ENCODE results near the gene SULT1A1. TPM values are rescaled to one million over a fixed set of nuclear protein-coding genes. Genes with fewer than 3 reads are reported as not detected.
A peak's percentile ranks its signal among the peaks of the same experiment; 100 is the strongest.
"Not testable (repeated sequence)": the region's sequence is repeated elsewhere in the genome, so short reads cannot be mapped to it uniquely, and the experiment has no call there.

SULT1A1 gene
- total and polyA plus RNA-seq, 4 donors: 5.0 to 43.8 (median 18.3) TPM

DNA sequence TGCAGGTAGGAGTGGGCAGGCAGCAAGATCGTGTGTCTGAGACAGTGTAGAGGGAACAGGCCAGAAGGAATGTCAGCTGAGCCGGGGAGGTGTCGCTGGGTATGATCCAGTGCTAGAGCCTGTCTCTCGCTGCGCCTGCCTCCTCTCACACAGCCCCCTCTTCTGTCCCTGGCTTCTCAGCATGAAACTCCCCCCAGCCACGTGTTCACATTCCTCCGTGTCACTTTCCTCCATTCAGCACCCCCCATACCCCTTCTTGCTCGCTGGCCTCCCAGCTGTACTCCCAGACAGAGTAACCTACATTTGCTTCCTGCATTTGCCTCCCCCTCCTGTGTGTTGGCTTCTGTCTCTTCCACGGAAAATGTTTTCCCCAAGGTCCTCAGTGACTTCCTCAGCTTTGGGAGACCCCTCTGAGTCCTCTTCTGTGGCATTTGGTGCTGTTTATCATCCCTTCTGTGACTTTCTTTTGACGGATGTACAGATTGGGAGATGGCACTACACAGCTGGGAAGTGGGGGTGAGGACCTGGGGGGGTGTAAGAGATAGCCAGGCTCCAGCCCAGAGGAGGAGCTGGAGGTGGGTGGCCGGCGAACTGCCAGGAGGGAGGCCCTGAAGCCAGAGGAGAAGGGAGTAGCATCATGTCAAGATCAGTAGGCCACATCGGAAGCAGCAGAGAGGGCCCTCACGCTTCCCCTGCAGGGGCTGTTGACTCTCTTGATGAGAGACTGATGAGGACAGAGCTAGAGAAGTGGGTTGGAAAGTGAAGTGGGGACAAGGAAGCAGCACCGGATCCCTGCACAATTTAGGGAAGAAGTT is 36.9 kb downstream of the SULT1A1 start:
- H3K36me3 ChIP-seq (ENCODE audit: control insufficient read depth in 1 of 2, insufficient read depth in 2 of 2, low read length in 1 of 2): no peaks in the 10 kb centered on the region
- DNase-seq: no peak
- intact Hi-C loops (cut with DNase I): no loop called here
- peak; percentile 47 for ATAC-seq (ENCODE audit: low FRiP score)
- H3K4me1 ChIP-seq (ENCODE audit: control insufficient read depth in 1 of 2, insufficient read depth in 2 of 2, low read length in 2 of 2): no peaks in the 10 kb centered on the region
- no peaks in the 10 kb centered on the region for H3K9me3 ChIP-seq (ENCODE audit: control insufficient read depth, low read length)
- H3K4me3 ChIP-seq (ENCODE audit: low read length in 2 of 2): no peak overlapping the region
- no peak overlapping the region for H3K27ac ChIP-seq (ENCODE audit: low read depth in 1 of 2, low read length in 2 of 2)
- no peaks in the 10 kb centered on the region for H3K27me3 ChIP-seq (ENCODE audit: control insufficient read depth in 1 of 2, insufficient read depth in 2 of 2, low read length in 1 of 2)
- 67% methylated on average over 15 of the region's 15 CpGs for WGBS, 2 donors

DNA sequence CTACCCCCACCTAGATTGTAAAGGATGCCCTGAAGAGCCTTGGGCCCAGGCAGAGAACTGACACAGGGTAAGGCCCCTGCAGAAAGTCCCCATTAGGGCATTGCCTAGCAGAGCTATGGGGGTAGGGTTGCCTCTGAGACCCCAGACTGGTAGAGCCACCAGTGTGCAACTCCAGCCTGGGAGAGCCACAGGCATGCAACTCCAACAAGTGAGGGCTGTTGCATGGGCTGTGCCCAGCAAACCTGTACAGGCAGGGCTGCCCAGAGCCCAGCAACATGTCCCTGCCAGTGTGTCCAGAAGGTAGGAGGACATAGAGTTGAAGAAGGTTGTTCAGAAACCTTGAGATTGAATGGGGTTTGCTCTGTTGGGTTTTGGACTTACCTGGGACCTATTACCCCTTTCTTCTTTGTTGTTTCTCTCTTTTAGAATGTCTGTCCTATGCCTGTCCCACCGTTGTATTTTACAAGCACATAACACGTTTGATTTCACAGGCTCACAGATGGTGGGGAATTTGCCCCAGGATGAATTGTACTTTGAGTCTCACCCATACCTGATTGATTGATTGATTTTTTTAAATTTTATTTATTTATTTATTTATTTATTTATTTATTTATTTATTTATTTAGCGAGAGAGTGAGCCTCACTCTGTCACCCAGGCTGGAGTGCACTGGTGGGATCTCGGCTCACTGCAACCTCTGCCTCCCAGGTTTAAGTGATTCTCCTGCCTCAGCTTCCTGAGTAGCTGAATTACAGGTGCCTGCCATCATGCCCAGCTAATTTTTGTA is 39.7 kb downstream of the SULT1A1 start:
- H3K36me3 ChIP-seq (ENCODE audit: control insufficient read depth in 1 of 2, insufficient read depth in 2 of 2, low read length in 1 of 2): no peaks in the 10 kb centered on the region
- intact Hi-C loops (cut with DNase I): no loop called here
- DNase-seq (no peak), ATAC-seq (ENCODE audit: low FRiP score) (no peak)
- H3K9me3 ChIP-seq (ENCODE audit: control insufficient read depth, low read length): no peaks in the 10 kb centered on the region
- no peaks in the 10 kb centered on the region for H3K4me1 ChIP-seq (ENCODE audit: control insufficient read depth in 1 of 2, insufficient read depth in 2 of 2, low read length in 2 of 2)
- 95 to 100% methylated on average over 4 of the region's 4 CpGs for WGBS, 2 donors
- H3K27me3 ChIP-seq (ENCODE audit: control insufficient read depth in 1 of 2, insufficient read depth in 2 of 2, low read length in 1 of 2): no peaks in the 10 kb centered on the region
- H3K27ac ChIP-seq (ENCODE audit: low read depth in 1 of 2, low read length in 2 of 2): no peak overlapping the region
- H3K4me3 ChIP-seq (ENCODE audit: low read length in 2 of 2): no peak overlapping the region

DNA sequence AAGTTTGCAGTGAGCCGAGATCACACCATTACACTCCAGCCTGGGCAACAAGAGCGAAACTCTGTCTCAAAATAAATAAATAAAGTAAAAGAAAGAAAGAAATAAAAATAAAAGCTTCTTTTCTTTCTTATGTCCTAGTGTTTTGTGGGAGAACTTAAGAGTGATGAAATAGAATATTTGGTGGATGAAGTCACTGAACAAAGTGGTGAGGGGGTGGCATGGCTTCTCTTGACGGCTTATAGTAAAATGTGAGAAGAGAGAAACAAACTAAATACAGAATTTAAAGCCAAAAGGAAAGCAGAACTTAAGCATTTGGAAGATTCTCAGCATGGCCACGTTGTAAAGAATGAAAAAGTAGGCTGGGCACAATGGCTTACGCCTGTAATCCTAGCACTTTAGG is 40.8 kb downstream of the SULT1A1 start:
- no peaks in the 10 kb centered on the region for H3K9me3 ChIP-seq (ENCODE audit: control insufficient read depth, low read length)
- ATAC-seq (ENCODE audit: low FRiP score): no peak
- H3K4me1 ChIP-seq (ENCODE audit: control insufficient read depth in 1 of 2, insufficient read depth in 2 of 2, low read length in 2 of 2): no peaks in the 10 kb centered on the region
- H3K36me3 ChIP-seq (ENCODE audit: control insufficient read depth in 1 of 2, insufficient read depth in 2 of 2, low read length in 1 of 2): no peaks in the 10 kb centered on the region
- no peak overlapping the region for H3K4me3 ChIP-seq (ENCODE audit: low read length in 2 of 2)
- no peak overlapping the region for H3K27ac ChIP-seq (ENCODE audit: low read depth in 1 of 2, low read length in 2 of 2)
- DNase-seq: no peak
- WGBS, 2 donors: 74 to 79% methylated on average over 5 of the region's 5 CpGs
- intact Hi-C loops (cut with DNase I): no loop called here
- no peaks in the 10 kb centered on the region for H3K27me3 ChIP-seq (ENCODE audit: control insufficient read depth in 1 of 2, insufficient read depth in 2 of 2, low read length in 1 of 2)

DNA sequence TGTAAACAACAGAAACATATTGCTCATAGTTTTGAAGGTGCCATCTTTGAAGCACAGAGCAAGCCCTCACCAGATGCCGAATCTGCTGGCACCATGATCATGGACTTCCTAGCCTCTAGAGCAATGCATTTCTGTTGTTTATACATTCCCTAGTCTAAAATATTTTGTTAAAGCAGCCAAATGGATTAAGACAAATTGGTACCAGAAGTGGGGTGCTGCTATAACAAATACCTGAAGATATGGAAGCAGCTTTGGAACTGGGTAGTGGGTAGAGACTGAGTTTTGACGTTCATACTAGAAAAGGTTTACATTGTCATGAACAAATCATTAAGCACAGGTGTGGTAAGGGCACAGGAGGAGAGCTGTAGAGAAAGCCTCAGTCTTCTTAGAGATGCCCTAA is 42.6 kb downstream of the SULT1A1 start:
- 95 to 98% methylated on average over 2 of the region's 2 CpGs for WGBS, 2 donors
- no peak overlapping the region for H3K27ac ChIP-seq (ENCODE audit: low read depth in 1 of 2, low read length in 2 of 2)
- no peak for ATAC-seq (ENCODE audit: low FRiP score)
- H3K4me1 ChIP-seq (ENCODE audit: control insufficient read depth in 1 of 2, insufficient read depth in 2 of 2, low read length in 2 of 2): no peaks in the 10 kb centered on the region
- H3K4me3 ChIP-seq (ENCODE audit: low read length in 2 of 2): no peak overlapping the region
- intact Hi-C loops (cut with DNase I): no loop called here
- H3K27me3 ChIP-seq (ENCODE audit: control insufficient read depth in 1 of 2, insufficient read depth in 2 of 2, low read length in 1 of 2): no peaks in the 10 kb centered on the region
- H3K36me3 ChIP-seq (ENCODE audit: control insufficient read depth in 1 of 2, insufficient read depth in 2 of 2, low read length in 1 of 2): peaks cover 0 to 3% of the 10 kb centered on the region in 2 donors
- DNase-seq: no peak
- no peaks in the 10 kb centered on the region for H3K9me3 ChIP-seq (ENCODE audit: control insufficient read depth, low read length)

DNA sequence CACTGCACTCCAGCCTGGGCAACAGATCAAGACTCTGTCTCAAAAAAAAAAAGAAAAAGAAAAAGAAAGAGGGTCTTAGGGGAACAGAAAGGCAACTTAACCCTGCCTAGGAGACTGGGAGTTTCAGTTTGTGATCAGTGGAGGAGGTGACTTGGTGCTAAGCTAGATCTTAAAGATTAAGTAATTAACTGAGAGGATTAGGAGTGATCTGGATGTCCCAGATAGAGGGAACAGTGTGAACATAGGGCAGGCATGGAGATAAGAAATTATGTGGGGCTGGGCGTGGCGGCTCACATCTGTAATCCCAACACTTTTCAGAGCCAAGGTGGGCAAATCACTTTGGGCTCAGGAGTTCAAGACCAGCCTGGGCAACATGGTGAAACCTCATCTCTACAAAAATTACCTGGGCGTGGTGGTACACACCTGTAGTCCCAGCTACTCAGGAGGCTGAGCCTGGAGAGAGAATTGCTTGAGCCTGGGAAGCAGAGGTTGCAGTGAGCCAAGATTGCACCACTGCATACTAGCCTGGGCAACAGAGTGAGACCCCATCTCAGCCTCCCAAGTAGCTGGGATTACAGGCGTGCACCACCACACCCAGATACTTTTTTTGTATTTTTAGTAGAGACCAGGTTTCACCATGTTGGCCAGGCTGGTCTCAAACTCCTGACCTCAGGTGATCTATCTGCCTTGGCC is 43.5 kb downstream of the SULT1A1 start:
- WGBS, 2 donors: 96 to 99% methylated on average over 4 of the region's 4 CpGs
- H3K4me3 ChIP-seq (ENCODE audit: low read length in 2 of 2); H3K4me1 ChIP-seq (ENCODE audit: control insufficient read depth in 1 of 2, insufficient read depth in 2 of 2, low read length in 2 of 2); H3K9me3 ChIP-seq (ENCODE audit: control insufficient read depth, low read length); intact Hi-C loops (cut with DNase I); ATAC-seq (ENCODE audit: low FRiP score); H3K27me3 ChIP-seq (ENCODE audit: control insufficient read depth in 1 of 2, insufficient read depth in 2 of 2, low read length in 1 of 2); DNase-seq; H3K27ac ChIP-seq (ENCODE audit: low read depth in 1 of 2, low read length in 2 of 2); H3K36me3 ChIP-seq (ENCODE audit: control insufficient read depth in 1 of 2, insufficient read depth in 2 of 2, low read length in 1 of 2): not testable (repeated sequence)

DNA sequence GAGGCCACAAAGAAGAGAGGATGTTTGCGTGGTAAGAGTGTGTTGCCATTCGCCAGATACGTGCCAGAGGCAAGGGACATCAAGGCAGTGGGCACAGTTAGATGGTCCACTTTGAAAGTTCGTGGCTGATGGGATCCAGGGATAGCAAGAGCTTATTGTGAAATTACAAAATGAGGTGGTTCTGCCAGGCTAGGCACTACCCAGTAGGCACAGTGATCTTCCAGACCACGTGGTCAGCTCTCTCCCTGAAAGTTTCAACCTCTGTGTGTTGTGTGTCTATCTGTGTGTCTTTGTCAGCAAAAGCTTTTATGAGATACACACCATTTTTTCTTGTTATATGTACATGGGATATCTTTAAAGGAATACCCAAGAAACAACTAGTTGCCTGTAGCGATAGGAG is 46.6 kb downstream of the SULT1A1 start:
- ATAC-seq (ENCODE audit: low FRiP score): no peak
- Histone ChIP-seq H3K36me3 (ENCODE audit: control insufficient read depth in 1 of 2, insufficient read depth in 2 of 2, low read length in 1 of 2) (peaks cover 0 to 3% of the 10 kb centered on the region in 2 donors), H3K27me3 (ENCODE audit: control insufficient read depth in 1 of 2, insufficient read depth in 2 of 2, low read length in 1 of 2) (no peaks in the 10 kb centered on the region), H3K4me1 (ENCODE audit: control insufficient read depth in 1 of 2, insufficient read depth in 2 of 2, low read length in 2 of 2) (no peaks in the 10 kb centered on the region), H3K27ac (ENCODE audit: low read depth in 1 of 2, low read length in 2 of 2) (no peak overlapping the region), H3K4me3 (ENCODE audit: low read length in 2 of 2) (no peak overlapping the region), H3K9me3 (ENCODE audit: control insufficient read depth, low read length) (no peaks in the 10 kb centered on the region)
- no peak for DNase-seq
- intact Hi-C loops (cut with DNase I): no loop called here
- 92 to 95% methylated on average over 6 of the region's 6 CpGs for WGBS, 2 donors

DNA sequence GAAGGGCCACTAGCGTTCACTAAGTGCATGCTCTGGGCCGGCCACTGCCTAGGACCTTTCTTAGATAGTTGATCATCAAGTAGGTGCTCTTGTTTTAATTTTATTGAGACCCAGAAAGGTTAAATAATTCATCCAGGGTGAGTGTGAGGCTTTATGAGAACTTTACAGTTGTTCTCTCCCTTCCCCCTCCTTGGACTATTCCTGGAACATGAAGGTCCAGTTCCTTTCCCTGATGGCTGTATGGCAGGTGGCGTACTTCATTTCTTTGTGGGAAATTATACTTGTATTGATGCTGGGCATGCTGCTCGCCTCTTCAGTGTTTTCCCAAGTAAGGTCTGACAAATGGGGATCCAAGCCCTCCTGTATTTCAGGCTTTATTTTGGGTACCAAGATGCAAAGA is 47.6 kb downstream of the SULT1A1 start:
- H3K27ac ChIP-seq (ENCODE audit: low read depth in 1 of 2, low read length in 2 of 2): no peak overlapping the region
- ATAC-seq (ENCODE audit: low FRiP score) (no peak), DNase-seq (no peak)
- intact Hi-C loops (cut with DNase I): no loop called here
- H3K27me3 ChIP-seq (ENCODE audit: control insufficient read depth in 1 of 2, insufficient read depth in 2 of 2, low read length in 1 of 2): no peaks in the 10 kb centered on the region
- H3K4me1 ChIP-seq (ENCODE audit: control insufficient read depth in 1 of 2, insufficient read depth in 2 of 2, low read length in 2 of 2): no peaks in the 10 kb centered on the region
- no peak overlapping the region for H3K4me3 ChIP-seq (ENCODE audit: low read length in 2 of 2)
- no peaks in the 10 kb centered on the region for H3K9me3 ChIP-seq (ENCODE audit: control insufficient read depth, low read length)
- 83 to 86% methylated on average over 4 of the region's 4 CpGs for WGBS, 2 donors
- peaks cover 0 to 3% of the 10 kb centered on the region in 2 donors for H3K36me3 ChIP-seq (ENCODE audit: control insufficient read depth in 1 of 2, insufficient read depth in 2 of 2, low read length in 1 of 2)

DNA sequence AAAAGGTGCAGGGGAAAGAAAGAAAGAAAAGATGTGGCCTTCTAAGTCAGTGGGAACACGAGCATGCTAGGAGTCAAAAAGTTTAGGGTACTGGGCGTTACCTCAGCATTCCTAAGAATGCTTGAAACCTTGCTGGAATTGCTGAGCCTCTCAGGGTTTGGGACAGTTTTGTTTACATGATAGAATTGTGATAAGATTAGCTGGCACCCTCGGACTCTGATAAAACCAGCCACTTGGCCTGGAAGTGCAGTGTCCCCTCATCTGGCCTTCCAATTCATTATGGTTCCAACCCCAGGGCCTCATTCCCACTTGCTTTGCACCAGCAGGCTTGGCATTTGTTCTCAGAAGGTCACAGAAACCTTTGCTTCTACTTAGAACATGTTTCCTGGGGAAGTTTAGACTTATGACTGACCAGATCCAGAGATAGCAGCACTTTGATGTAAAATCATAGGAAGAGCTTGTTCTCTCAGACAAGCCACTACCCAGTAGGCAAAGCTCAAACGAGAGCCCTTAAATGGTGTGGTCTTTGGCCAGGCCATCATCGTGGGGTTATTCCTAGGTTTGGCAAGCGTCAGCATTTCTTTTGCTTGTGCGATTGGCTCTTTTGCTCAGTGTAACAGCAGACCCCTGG is 48.2 kb downstream of the SULT1A1 start:
- Histone ChIP-seq H3K9me3 (ENCODE audit: control insufficient read depth, low read length) (no peaks in the 10 kb centered on the region), H3K27me3 (ENCODE audit: control insufficient read depth in 1 of 2, insufficient read depth in 2 of 2, low read length in 1 of 2) (no peaks in the 10 kb centered on the region), H3K27ac (ENCODE audit: low read depth in 1 of 2, low read length in 2 of 2) (no peak overlapping the region), H3K4me3 (ENCODE audit: low read length in 2 of 2) (no peak overlapping the region), H3K36me3 (ENCODE audit: control insufficient read depth in 1 of 2, insufficient read depth in 2 of 2, low read length in 1 of 2) (peaks cover 0 to 3% of the 10 kb centered on the region in 2 donors), H3K4me1 (ENCODE audit: control insufficient read depth in 1 of 2, insufficient read depth in 2 of 2, low read length in 2 of 2) (no peaks in the 10 kb centered on the region)
- intact Hi-C loops (cut with DNase I): no loop called here
- DNase-seq (no peak), ATAC-seq (ENCODE audit: low FRiP score) (no peak)
- 19 to 30% methylated on average over 7 of the region's 7 CpGs for WGBS, 2 donors

Data from aorta (tissue), 5 donors.